Hepatocyte (in vitro differentiated cells): ENCODE measurements around the gene SBF1. TPM values are rescaled to one million over a fixed set of nuclear protein-coding genes. Genes with fewer than 3 reads are reported as not detected.
A peak's percentile ranks its signal among the peaks of the same experiment; 100 is the strongest.

Experiments
- DNase-seq: peaks from one replicate; pipeline ENCODE4 v3.0.0-alpha.2; 2016; ENCODE audit warnings: low spot score
- H2AFZ ChIP-seq: fragments of 200-600 bp; sonication (generic); 2 replicates; pipeline ENCODE4 v1.6.0; 2016; ENCODE audit warnings: antibody characterized with exemption, mild to moderate bottlenecking
- H3K27ac ChIP-seq: fragments of 200-600 bp; sonication (generic); 2 replicates; pipeline ENCODE4 v1.5.1; 2016; ENCODE audit warnings: mild to moderate bottlenecking
- H3K27me3 ChIP-seq: fragments of 200-600 bp; sonication (generic); 2 replicates; pipeline ENCODE4 v1.6.1; 2016
- H3K36me3 ChIP-seq: fragments of 200-600 bp; sonication (generic); replicated peaks from 2 replicates; pipeline ENCODE4 v1.5.1; 2016; ENCODE audit warnings: low read depth; ENCODE audit not compliant: insufficient read depth
- H3K4me1 ChIP-seq: fragments of 200-600 bp; sonication (generic); 2 replicates; pipeline ENCODE4 v1.5.1; 2016; ENCODE audit warnings: mild to moderate bottlenecking, moderate library complexity; ENCODE audit not compliant: insufficient read depth
- H3K4me2 ChIP-seq: fragments of 200-600 bp; sonication (generic); 2 replicates; pipeline ENCODE4 v1.6.0; 2016
- H3K4me3 ChIP-seq: fragments of 200-600 bp; sonication (generic); 2 replicates; pipeline ENCODE4 v1.5.1; 2016; ENCODE audit warnings: mild to moderate bottlenecking
- H3K79me2 ChIP-seq: fragments of 200-600 bp; sonication (generic); 2 replicates; pipeline ENCODE4 v1.6.0; 2017; ENCODE audit warnings: mild to moderate bottlenecking
- H3K9me2 ChIP-seq: fragments of 200-600 bp; sonication (generic); replicated peaks from 2 replicates; pipeline ENCODE4 v1.6.0; 2017; ENCODE audit warnings: mild to moderate bottlenecking; ENCODE audit not compliant: insufficient read depth
- H3K9me3 ChIP-seq: fragments of 200-600 bp; sonication (generic); 2 replicates; pipeline ENCODE4 v1.5.1; 2016; ENCODE audit warnings: low read depth, mild to moderate bottlenecking
- H4K20me1 ChIP-seq: fragments of 200-600 bp; sonication (generic); 2 replicates; pipeline ENCODE4 v1.6.0; 2016; ENCODE audit warnings: mild to moderate bottlenecking; ENCODE audit not compliant: insufficient read depth, poor library complexity, severe bottlenecking
- EZH2 ChIP-seq: fragments of 200-600 bp; sonication (generic); IDR thresholded peaks from 2 replicates; pipeline ENCODE4 v1.6.1; 2016; ENCODE audit warnings: antibody characterized with exemption, mild to moderate bottlenecking, borderline replicate concordance
- EZH2phosphoT487 ChIP-seq: fragments of 200-600 bp; sonication (generic); IDR thresholded peaks from one replicate; pipeline ENCODE4 v1.6.1; 2018; ENCODE audit warnings: antibody characterized with exemption, mild to moderate bottlenecking, low read depth, moderate library complexity; ENCODE audit not compliant: unreplicated experiment, severe bottlenecking
- WGBS: methylation state at CpG from one replicate; pipeline ENCODE4 v1.1.6; 2016; ENCODE audit warnings: low lambda C conversion rate; ENCODE audit errors: missing lambda C conversion rate; 5-methylcytosine and 5-hydroxymethylcytosine counted together
- polyA plus RNA-seq: library from polyadenylated mRNA; unstranded; fragments of >200 nt; fragmentation: Nextera tagmentation; extraction: Ambion mirVana; gene quantifications from 2 replicates; pipeline ENCODE4 v1.2.1, GENCODE V29; 2016
- total RNA-seq: library from RNA; depleted of rRNA; stranded (reverse); fragments of >200 nt; gene quantifications from 2 replicates; pipeline ENCODE4 v1.2.3, GENCODE V29; 2014
- TF ChIP-seq, protein P1 (sequence below): fragments of 200-600 bp; sonication (generic); IDR thresholded peaks from 2 replicates; pipeline ENCODE4 v1.5.1; 2016; ENCODE audit warnings: antibody characterized with exemption, mild to moderate bottlenecking; ENCODE audit not compliant: poor library complexity

The SBF1 gene
- total and polyA plus RNA-seq, 2 experiments from 2014 or later: 34.5 to 49.5 TPM

- 84% methylated on average over 11 of the region's 11 CpGs for WGBS
- no peak overlapping the region for H2AFZ ChIP-seq
- H3K4me3 ChIP-seq: no peak overlapping the region
- no peaks in the 10 kb centered on the region for H3K79me2 ChIP-seq
- no peaks in the 10 kb centered on the region for H4K20me1 ChIP-seq
- no peak for DNase-seq
- H3K4me2 ChIP-seq: no peak overlapping the region
- peaks cover 14% of the 10 kb centered on the region for H3K4me1 ChIP-seq
- H3K27me3 ChIP-seq: peaks cover 29% of the 10 kb centered on the region
- no peak overlapping the region for H3K27ac ChIP-seq
- TF ChIP-seq EZH2: no peak
- TF ChIP-seq, protein P1, sequence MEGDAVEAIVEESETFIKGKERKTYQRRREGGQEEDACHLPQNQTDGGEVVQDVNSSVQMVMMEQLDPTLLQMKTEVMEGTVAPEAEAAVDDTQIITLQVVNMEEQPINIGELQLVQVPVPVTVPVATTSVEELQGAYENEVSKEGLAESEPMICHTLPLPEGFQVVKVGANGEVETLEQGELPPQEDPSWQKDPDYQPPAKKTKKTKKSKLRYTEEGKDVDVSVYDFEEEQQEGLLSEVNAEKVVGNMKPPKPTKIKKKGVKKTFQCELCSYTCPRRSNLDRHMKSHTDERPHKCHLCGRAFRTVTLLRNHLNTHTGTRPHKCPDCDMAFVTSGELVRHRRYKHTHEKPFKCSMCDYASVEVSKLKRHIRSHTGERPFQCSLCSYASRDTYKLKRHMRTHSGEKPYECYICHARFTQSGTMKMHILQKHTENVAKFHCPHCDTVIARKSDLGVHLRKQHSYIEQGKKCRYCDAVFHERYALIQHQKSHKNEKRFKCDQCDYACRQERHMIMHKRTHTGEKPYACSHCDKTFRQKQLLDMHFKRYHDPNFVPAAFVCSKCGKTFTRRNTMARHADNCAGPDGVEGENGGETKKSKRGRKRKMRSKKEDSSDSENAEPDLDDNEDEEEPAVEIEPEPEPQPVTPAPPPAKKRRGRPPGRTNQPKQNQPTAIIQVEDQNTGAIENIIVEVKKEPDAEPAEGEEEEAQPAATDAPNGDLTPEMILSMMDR: no peak
- TF ChIP-seq EZH2phosphoT487: no peak
- no peaks in the 10 kb centered on the region for H3K36me3 ChIP-seq
- H3K9me3 ChIP-seq: no peaks in the 10 kb centered on the region
- no peaks in the 10 kb centered on the region for H3K9me2 ChIP-seq
Measured at GRCh38 chr22:50479721-50480120, 4.9 kb upstream of the SBF1 start.

GRCh38 chr22:50477923-50478322 is 3.1 kb upstream of the SBF1 start:
- H4K20me1 ChIP-seq: peaks cover 15% of the 10 kb centered on the region
- no peak overlapping the region for H3K27ac ChIP-seq
- no peaks in the 10 kb centered on the region for H3K36me3 ChIP-seq
- no peaks in the 10 kb centered on the region for H3K9me3 ChIP-seq
- H3K9me2 ChIP-seq: no peaks in the 10 kb centered on the region
- peaks cover 15% of the 10 kb centered on the region for H3K4me1 ChIP-seq
- H3K4me2 ChIP-seq: no peak overlapping the region
- TF ChIP-seq EZH2 (no peak), EZH2phosphoT487 (no peak)
- TF ChIP-seq, protein P1: no peak
- no peak overlapping the region for H3K4me3 ChIP-seq
- H3K27me3 ChIP-seq: peaks cover 29% of the 10 kb centered on the region
- DNase-seq: no peak
- no peak overlapping the region for H2AFZ ChIP-seq
- H3K79me2 ChIP-seq: peaks cover 17% of the 10 kb centered on the region
- 87% methylated on average over 12 of the region's 12 CpGs for WGBS

GRCh38 chr22:50476868-50477267 is 2.0 kb upstream of the SBF1 start:
- Histone ChIP-seq H3K4me2 (no peak overlapping the region), H3K9me2 (no peaks in the 10 kb centered on the region), H3K4me1 (peaks cover 20% of the 10 kb centered on the region), H3K27me3 (peaks cover 25% of the 10 kb centered on the region), H3K9me3 (no peaks in the 10 kb centered on the region), H3K79me2 (peaks cover 28% of the 10 kb centered on the region), H3K4me3 (no peak overlapping the region), H3K27ac (no peak overlapping the region), H2AFZ (no peak overlapping the region), H3K36me3 (no peaks in the 10 kb centered on the region), H4K20me1 (peaks cover 26% of the 10 kb centered on the region)
- DNase-seq: no peak
- WGBS: 85% methylated on average over 7 of the region's 7 CpGs
- TF ChIP-seq EZH2: no peak
- TF ChIP-seq EZH2phosphoT487: no peak
- TF ChIP-seq, protein P1: no peak

DNA sequence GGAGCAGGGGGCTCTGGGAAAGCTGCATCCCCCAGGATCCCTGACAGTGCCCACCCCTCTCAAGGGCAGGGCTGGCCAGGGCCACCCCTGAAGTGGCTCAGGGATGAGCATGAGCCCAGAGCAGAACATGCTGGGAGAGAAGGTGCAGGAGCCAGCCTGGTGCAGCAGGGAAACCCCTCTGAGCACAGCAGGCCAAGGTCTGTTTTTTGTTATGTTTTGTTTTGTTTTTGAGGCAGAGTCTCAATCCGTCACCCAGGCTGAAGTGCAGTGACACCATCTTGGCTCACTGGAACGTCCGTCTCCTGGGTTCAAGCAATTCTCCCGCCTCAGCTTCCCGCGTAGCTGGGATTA is 792 bp upstream of the SBF1 start:
- no peaks in the 10 kb centered on the region for H3K36me3 ChIP-seq
- no peak overlapping the region for H3K27ac ChIP-seq
- no peaks in the 10 kb centered on the region for H3K9me3 ChIP-seq
- WGBS: 99% methylated on average over 6 of the region's 6 CpGs
- H3K79me2 ChIP-seq: peaks cover 40% of the 10 kb centered on the region
- no peak for DNase-seq
- H4K20me1 ChIP-seq: peaks cover 38% of the 10 kb centered on the region
- no peak for TF ChIP-seq EZH2phosphoT487
- TF ChIP-seq, protein P1: no peak
- TF ChIP-seq EZH2: no peak
- peaks cover 28% of the 10 kb centered on the region for H3K4me1 ChIP-seq
- no peaks in the 10 kb centered on the region for H3K9me2 ChIP-seq
- H3K4me2 ChIP-seq: peak overlapping the region; percentile 89
- peak overlapping the region; percentile 71 for H2AFZ ChIP-seq
- H3K27me3 ChIP-seq: peaks cover 17% of the 10 kb centered on the region
- no peak overlapping the region for H3K4me3 ChIP-seq
